DND-41 (cell line): Measurements from ENCODE around the gene LHX4.

Experiments used
- ATAC-seq: fragments of 200-7000 bp; cut with Tn5 transposase; 3 replicates; pipeline ENCODE4 v1.9.1; 2021; ENCODE audit warnings: low read depth; ENCODE audit not compliant: insufficient read depth
- DNase-seq: peaks from one replicate; pipeline ENCODE4 v3.0.0-alpha.2; 2020
- H2AFZ ChIP-seq: 2 replicates; pipeline ENCODE4 v1.6.0; 2012; ENCODE audit warnings: low read depth, low read length
- H3K27ac ChIP-seq: 2 replicates; pipeline ENCODE4 v1.5.1; 2012; ENCODE audit warnings: low read length, inconsistent platforms
- H3K27me3 ChIP-seq: fragments of 200-600 bp; sonication (generic); 2 replicates; pipeline ENCODE4 v1.6.0; 2012; ENCODE audit warnings: low read length, mild to moderate bottlenecking, inconsistent platforms; ENCODE audit not compliant: insufficient read depth, poor library complexity
- H3K36me3 ChIP-seq: 2 replicates; pipeline ENCODE4 v1.5.1; 2012; ENCODE audit warnings: low read length, inconsistent platforms; ENCODE audit not compliant: insufficient read depth
- H3K4me1 ChIP-seq: 2 replicates; pipeline ENCODE4 v1.5.1; 2012; ENCODE audit warnings: mild to moderate bottlenecking, low read length; ENCODE audit not compliant: insufficient read depth
- H3K4me2 ChIP-seq: 2 replicates; pipeline ENCODE4 v1.6.0; 2012; ENCODE audit warnings: mild to moderate bottlenecking, moderate library complexity, low read length, inconsistent platforms; ENCODE audit not compliant: insufficient read depth
- H3K4me3 ChIP-seq, 2 experiments: fragments of 200-600 bp in 1 of 2; shearing (Covaris generic) in 1 of 2; 2 replicates each; pipeline ENCODE4 v1.5.1; 2012 to 2016; ENCODE audit warnings: inconsistent platforms in 2 of 2, low read length in 2 of 2, mild to moderate bottlenecking in 2 of 2, low read depth in 1 of 2, moderate library complexity in 1 of 2
- H3K79me2 ChIP-seq: 2 replicates; pipeline ENCODE4 v1.6.0; 2012; ENCODE audit warnings: low read length, inconsistent platforms; ENCODE audit not compliant: insufficient read depth
- H3K9ac ChIP-seq: 2 replicates; pipeline ENCODE4 v1.6.0; 2012; ENCODE audit warnings: low read depth, mild to moderate bottlenecking, inconsistent platforms, low read length, moderate library complexity
- H3K9me3 ChIP-seq: 2 replicates; pipeline ENCODE4 v1.5.1; 2012; ENCODE audit warnings: low read length, moderate library complexity, mild to moderate bottlenecking, inconsistent platforms; ENCODE audit not compliant: insufficient read depth, severe bottlenecking
- H4K20me1 ChIP-seq: 2 replicates; pipeline ENCODE4 v1.6.0; 2012; ENCODE audit warnings: low read length; ENCODE audit not compliant: insufficient read depth
- CTCF ChIP-seq: IDR thresholded peaks from 2 replicates; pipeline ENCODE4 v1.5.1; 2012; ENCODE audit warnings: borderline replicate concordance, low read length, moderate library complexity, mild to moderate bottlenecking; ENCODE audit not compliant: poor library complexity, severe bottlenecking; ENCODE audit errors: extremely low read depth
- EZH2 ChIP-seq: IDR thresholded peaks from 3 replicates; pipeline ENCODE4 v1.6.1; 2012; ENCODE audit warnings: borderline replicate concordance, low read depth, mild to moderate bottlenecking, moderate library complexity, low read length, inconsistent platforms; ENCODE audit not compliant: severe bottlenecking

LHX4 gene

GRCh38 chr1:180187626-180188025, 42.4 kb upstream of the LHX4 start:
- Histone ChIP-seq H3K79me2 (no peaks in the 10 kb centered on the region), H3K36me3 (peaks cover 3% of the 10 kb centered on the region; the same call in 1 of the 2 replicates), H3K4me2 (no peak overlapping the region), H3K27me3 (no peaks in the 10 kb centered on the region), H3K27ac (no peak overlapping the region), H3K9me3 (no peaks in the 10 kb centered on the region), H3K9ac (no peak overlapping the region), H2AFZ (no peak overlapping the region), H3K4me3 (no peak overlapping the region), H4K20me1 (no peaks in the 10 kb centered on the region; the same call in 1 of the 2 replicates), H3K4me1 (no peaks in the 10 kb centered on the region)
- TF ChIP-seq EZH2 (no peak), CTCF (no peak)
- ATAC-seq = no peak
- no peak for DNase-seq

GRCh38 chr1:180188091-180188506, 42.0 kb upstream of the LHX4 start:
- Histone ChIP-seq H3K27ac (no peak overlapping the region), H3K79me2 (no peaks in the 10 kb centered on the region), H3K9ac (no peak overlapping the region), H3K9me3 (no peaks in the 10 kb centered on the region), H3K27me3 (no peaks in the 10 kb centered on the region), H3K4me3 (no peak overlapping the region), H3K4me1 (no peaks in the 10 kb centered on the region), H3K36me3 (peaks cover 3% of the 10 kb centered on the region; the same call in 1 of the 2 replicates), H4K20me1 (no peaks in the 10 kb centered on the region; the same call in 1 of the 2 replicates), H3K4me2 (no peak overlapping the region), H2AFZ (no peak overlapping the region)
- TF ChIP-seq CTCF (peak; percentile 77), EZH2 (no peak)
- ATAC-seq (peak; percentile 69), DNase-seq (peak; percentile 44)

GRCh38 chr1:180188684-180189175, 41.3 kb upstream of the LHX4 start:
- Histone ChIP-seq H3K9me3 (no peaks in the 10 kb centered on the region), H3K4me3 (no peak overlapping the region), H3K4me1 (no peaks in the 10 kb centered on the region), H3K27me3 (no peaks in the 10 kb centered on the region), H3K9ac (no peak overlapping the region), H4K20me1 (no peaks in the 10 kb centered on the region; the same call in 1 of the 2 replicates), H3K4me2 (no peak overlapping the region), H2AFZ (no peak overlapping the region), H3K36me3 (peaks cover 3% of the 10 kb centered on the region; the same call in 1 of the 2 replicates), H3K27ac (no peak overlapping the region), H3K79me2 (no peaks in the 10 kb centered on the region)
- no peak for TF ChIP-seq CTCF
- no peak for TF ChIP-seq EZH2
- peak; percentile 37 for DNase-seq
- ATAC-seq = peak; percentile 45; the same call in 2 of the 3 replicates
